NCI-H1417 (cell line): ENCODE results near the gene GGN.
A peak's percentile ranks its signal among the peaks of the same experiment; 100 is the strongest.

Experiments used
- DNase-seq, 3 experiments: peaks; one replicate each; lab custom pipeline; 2025; lab: John Stamatoyannopoulos, UW

The GGN gene

GRCh38 chr19:38361633-38362075 is 26.2 kb downstream of the GGN start:
- peak; percentile 73 to 78 (median 75) for DNase-seq

DNA sequence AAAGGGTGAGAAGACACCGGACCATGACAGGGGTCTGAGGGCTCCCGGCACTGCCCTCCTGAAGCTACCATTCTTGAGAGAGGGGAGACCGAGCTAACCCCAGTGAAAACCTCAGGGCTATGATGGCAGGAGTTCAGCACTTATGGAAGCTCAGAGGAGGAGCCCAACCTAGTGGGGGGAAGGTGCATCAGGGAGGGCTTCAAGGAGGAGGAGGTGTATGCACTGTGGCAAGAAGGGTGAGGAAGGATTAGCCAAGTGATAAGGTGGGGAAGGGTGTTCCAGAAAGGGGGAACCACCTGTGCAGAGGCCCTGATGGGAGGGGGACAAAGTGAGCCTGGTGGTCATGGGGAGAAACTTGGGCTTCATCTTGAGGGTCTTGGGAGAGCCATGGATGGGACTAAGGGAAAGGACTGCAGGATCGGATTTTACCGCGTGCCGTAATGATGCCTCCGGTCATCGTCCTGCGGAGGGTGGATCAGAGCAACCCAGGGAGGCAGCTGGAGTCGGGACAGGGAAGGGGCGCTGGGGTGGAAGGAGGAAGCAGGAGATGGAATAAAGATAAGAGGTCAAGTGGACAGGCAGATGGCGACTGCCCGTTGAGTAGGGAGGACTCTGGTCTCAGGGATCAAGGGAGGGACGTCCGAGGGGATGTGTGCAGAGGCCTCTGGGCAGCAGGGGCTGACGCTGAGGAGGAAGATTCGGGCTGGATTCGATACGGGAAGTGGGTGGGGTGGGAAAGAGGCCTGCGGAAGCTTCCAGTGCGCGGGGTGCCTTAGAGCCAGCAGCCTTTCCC is 26.8 kb downstream of the GGN start:
- DNase-seq, result no peak

GRCh38 chr19:38360351-38360750 is 27.5 kb downstream of the GGN start:
- peak in 1 of 3 experiments; percentile 12 for DNase-seq

- DNase-seq, result no peak
Measured at GRCh38 chr19:38359242-38360021, 28.4 kb downstream of the GGN start.

- no peak for DNase-seq
Measured at GRCh38 chr19:38358071-38358470, 29.8 kb downstream of the GGN start.

GRCh38 chr19:38355728-38356725 is 31.8 kb downstream of the GGN start:
- DNase-seq, result no peak

DNA sequence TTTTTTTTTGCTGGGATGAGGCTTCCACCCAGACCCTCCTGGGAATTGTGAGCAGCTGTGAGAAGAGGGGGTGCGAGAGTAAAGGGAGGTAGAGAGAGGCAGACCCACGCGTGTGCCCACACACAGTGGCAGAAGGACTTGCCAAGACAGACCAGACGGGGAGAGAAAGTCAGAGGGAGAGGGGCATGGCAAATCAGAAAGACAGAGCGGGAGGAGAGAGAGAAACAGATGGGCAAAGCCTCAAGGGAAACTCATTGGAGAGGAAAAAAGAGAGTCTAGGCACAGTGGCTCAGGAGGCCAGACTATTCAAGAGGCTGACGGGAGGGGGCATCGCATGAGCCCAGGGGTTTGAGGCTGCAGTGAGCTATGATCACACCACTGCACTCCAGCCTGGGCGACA is 35.2 kb downstream of the GGN start:
- DNase-seq, result no peak

DNA sequence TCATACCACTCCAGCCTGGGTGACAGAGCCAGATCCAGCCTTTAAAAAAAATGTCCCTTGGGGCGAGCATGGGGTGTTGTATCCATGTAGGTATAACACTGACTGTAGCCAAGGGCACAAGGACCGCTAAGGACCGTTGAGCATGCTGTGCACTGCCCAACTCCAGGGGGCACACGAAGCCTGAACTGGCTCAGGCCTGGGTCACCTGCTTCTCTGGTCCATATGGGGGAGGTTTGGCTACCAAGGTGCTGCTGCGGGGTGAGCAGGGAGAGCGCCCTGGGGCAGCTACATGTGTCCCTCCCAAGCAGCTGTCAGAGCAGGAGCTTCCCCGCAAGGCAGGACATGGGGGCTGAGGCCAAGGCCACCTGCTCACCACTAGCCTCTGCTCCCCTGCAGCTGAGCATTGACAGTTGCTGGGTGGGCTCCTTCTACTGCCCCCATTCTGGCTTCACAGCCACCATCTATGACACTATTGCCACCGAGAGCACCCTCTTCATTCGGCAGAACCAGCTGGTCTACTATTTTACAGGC is 35.9 kb downstream of the GGN start:
- DNase-seq, result no peak

DNA sequence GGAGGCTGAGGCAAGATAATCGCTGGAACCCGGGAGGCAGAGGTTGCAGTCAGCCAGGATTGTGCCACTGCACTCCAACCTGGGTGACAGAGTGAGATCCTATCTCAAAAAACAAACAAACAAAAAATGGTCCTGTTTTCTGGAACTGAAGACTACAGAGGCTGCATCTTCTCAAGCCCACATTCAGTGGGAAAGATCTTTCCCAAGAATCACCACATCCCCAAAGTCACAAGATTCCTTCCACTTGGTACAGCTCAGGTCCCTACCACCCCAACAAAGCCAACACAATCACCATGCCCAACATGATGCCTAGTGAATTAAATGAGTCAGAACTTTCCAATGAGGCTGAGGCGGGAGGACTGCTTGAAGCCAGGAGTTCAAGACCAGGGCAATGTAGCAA is 37.0 kb downstream of the GGN start:
- no peak for DNase-seq

DNA sequence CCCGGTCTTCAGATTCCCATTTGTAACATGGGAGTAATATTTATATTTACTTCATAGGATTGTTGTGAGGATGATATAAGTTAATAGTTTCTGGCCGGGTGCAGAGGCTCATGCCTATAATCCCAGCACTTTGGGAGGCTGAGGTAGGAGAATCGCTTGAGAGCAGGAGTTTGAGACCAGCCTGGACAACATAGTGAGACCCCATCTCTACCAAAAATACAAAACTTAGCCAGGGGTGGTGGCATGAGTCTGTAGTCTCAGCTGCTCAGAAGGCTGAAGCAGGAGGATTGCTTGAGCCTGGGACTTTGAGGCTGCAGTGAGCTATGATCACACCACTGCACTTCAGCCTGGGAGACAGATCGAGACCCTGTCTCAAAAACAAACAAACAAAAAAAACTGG is 41.0 kb downstream of the GGN start:
- no peak for DNase-seq

- no peak for DNase-seq
Measured at GRCh38 chr19:38340927-38341326, 46.9 kb downstream of the GGN start.

DNA sequence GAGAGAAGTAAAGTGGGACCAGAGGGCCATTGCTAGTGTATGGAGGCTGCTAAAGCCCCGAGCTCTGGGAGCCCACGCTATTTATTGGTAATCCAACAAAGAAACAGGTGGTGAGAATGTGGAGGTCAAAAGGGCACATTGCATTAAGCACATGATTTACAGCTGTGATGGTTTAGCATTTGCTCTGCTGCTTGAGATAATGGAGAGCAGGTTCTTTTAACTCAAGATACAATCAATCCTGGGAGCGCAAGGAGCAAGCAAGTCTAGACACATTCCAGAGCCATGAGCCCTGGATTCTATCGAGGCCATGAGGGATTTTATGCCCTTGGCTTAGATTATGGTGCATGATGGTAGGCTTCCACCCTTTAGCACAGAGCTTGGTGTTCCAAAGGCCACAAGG is 48.8 kb downstream of the GGN start:
- peak in 1 of 3 experiments; percentile 2 for DNase-seq

DNA sequence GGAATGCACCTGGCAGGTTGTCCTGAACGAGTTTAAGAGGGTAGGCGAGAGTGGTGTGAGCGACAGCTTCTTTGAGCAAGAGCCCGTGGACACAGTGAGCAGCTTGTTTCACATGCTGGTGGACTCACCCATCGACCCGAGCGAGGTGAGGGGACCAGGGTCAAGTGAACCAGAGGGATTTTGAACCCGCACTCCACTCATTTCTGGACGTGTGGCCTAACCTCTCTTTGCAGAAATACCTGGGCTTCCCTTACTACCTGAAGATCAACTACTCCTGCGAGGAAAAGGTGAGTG is 50.5 kb downstream of the GGN start:
- no peak for DNase-seq

DNA sequence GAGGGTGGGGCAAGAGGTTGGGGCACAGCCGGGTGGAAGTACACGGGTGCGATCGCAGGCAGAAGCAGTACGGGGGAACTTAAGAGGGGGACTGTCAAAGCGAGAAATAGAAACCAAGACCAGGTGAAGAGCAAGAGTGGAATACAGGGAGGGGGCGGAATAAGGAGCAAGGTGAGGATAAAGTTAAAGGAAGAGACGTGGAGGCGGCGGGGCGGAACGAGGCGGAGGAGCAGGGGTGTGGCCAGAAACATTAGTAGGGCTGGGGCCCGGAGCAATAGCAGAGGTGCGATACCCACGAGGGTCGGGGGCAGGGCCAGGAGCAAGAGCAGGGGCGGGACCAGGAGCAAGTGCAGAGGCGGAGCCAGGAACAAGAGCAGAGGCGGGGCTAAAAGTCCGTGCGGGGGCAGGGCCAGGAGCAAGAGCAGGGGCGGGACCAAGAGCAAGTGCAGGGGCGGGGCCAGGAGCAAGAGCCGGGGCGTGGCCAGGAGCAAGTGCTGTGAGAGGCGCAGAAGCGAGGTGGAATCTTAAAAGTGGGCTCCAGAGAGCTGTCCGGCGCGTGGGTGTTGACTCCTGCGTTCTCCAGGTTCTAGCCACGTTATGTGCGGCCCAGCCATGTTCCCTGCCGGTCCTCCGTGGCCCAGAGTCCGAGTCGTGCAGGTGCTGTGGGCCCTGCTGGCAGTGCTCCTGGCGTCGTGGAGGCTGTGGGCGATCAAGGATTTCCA is 51.0 kb downstream of the GGN start:
- peak; percentile 85 to 98 (median 93) for DNase-seq

- DNase-seq, result peak; percentile 90 to 96 (median 95)
Measured at GRCh38 chr19:38335949-38336637, 51.7 kb downstream of the GGN start.
